T-cell (primary cell): ENCODE measurements around the gene ZFR. TPM values are rescaled to one million over a fixed set of nuclear protein-coding genes. Genes with fewer than 3 reads are reported as not detected.
A peak's percentile ranks its signal among the peaks of the same experiment; 100 is the strongest.

Experiments used
- ATAC-seq, 4 experiments: fragments of 200-7000 bp in 3 of 4; fragments of 150-1000 bp in 1 of 4; cut with Tn5 transposase; replicated peaks in 1 of 4; 1 replicate in 3 of 4; 2 replicates in 1 of 4; pipeline ENCODE4 v1.10.0; 2021; ENCODE audit warnings: moderate library complexity in 3 of 4, mild to moderate bottlenecking in 2 of 4, moderate number of reproducible peaks in 1 of 4
- CTCF ChIA-PET, 2 donors: fragments of 300-600 bp; sonication (Branson Sonifier 250); formaldehyde crosslinking; loops; one replicate each; lab custom pipeline; 2022; ENCODE audit warnings: antibody characterized with exemption in 2 of 2; lab: Charles Lee
- POLR2A ChIA-PET, 2 donors: fragments of 300-600 bp; sonication (Branson Sonifier 250); formaldehyde crosslinking; loops; one replicate each; lab custom pipeline; 2022; ENCODE audit warnings: antibody characterized with exemption in 2 of 2; lab: Charles Lee
- DNase-seq, 35 experiments: peaks; one replicate each; pipeline versions ENCODE4 v3.0.0 to v3.0.0-alpha.2; 2013 to 2023
- H3K27ac ChIP-seq: one replicate; pipeline ENCODE4 v1.5.1; 2013; ENCODE audit warnings: low read length
- H3K27me3 ChIP-seq, 2 experiments: replicated peaks in 1 of 2; 1 replicate in 1 of 2; 2 replicates in 1 of 2; pipeline versions ENCODE4 v1.6.1 to v1.7.0; 2013; ENCODE audit warnings: low read length in 1 of 2, mixed read lengths in 1 of 2; ENCODE audit not compliant: control insufficient read depth in 2 of 2, insufficient read depth in 2 of 2; ENCODE audit errors: extremely low read depth in 1 of 2
- H3K36me3 ChIP-seq, 2 donors: 1 replicate in 1 of 2; 2 replicates in 1 of 2; pipeline versions ENCODE4 v1.6.1 to v1.7.0; 2013; ENCODE audit warnings: low read length in 1 of 2; ENCODE audit not compliant: control insufficient read depth in 2 of 2, insufficient read depth in 1 of 2; ENCODE audit errors: extremely low read depth in 1 of 2
- H3K4me1 ChIP-seq, 2 experiments: 1 replicate in 1 of 2; 2 replicates in 1 of 2; pipeline versions ENCODE4 v1.6.1 to v1.7.0; 2013; ENCODE audit warnings: low read length in 2 of 2, mixed read lengths in 1 of 2; ENCODE audit not compliant: insufficient read depth in 2 of 2, control insufficient read depth in 1 of 2; ENCODE audit errors: extremely low read depth in 1 of 2
- H3K4me3 ChIP-seq, 2 donors: 1 replicate in 1 of 2; 2 replicates in 1 of 2; pipeline versions ENCODE4 v1.5.1 to v1.7.0; 2013; ENCODE audit warnings: mild to moderate bottlenecking in 2 of 2, low read length in 1 of 2, moderate library complexity in 1 of 2; ENCODE audit not compliant: control insufficient read depth in 1 of 2; ENCODE audit errors: extremely low read depth in 1 of 2
- H3K9me3 ChIP-seq: 2 replicates; pipeline ENCODE4 v1.7.0; 2013
- H3K27ac Mint-ChIP-seq, 2 donors: one replicate each; pipeline ENCODE4 v1.8.0; 2020 to 2021; ENCODE audit warnings: mild to moderate bottlenecking in 2 of 2, mixed read lengths in 2 of 2
- H3K27me3 Mint-ChIP-seq, 2 donors: one replicate each; pipeline ENCODE4 v1.8.0; 2021 to 2022; ENCODE audit warnings: mixed read lengths in 2 of 2
- H3K36me3 Mint-ChIP-seq: one replicate; pipeline ENCODE4 v1.8.0; 2021; ENCODE audit warnings: mixed read lengths
- H3K4me1 Mint-ChIP-seq, 3 donors: one replicate each; pipeline ENCODE4 v1.8.0; 2020 to 2022; ENCODE audit warnings: mixed read lengths in 3 of 3, mild to moderate bottlenecking in 1 of 3
- H3K4me3 Mint-ChIP-seq, 3 donors: one replicate each; pipeline ENCODE4 v1.8.0; 2020 to 2022; ENCODE audit warnings: mild to moderate bottlenecking in 3 of 3, mixed read lengths in 3 of 3, moderate library complexity in 3 of 3
- H3K9me3 Mint-ChIP-seq, 3 donors: one replicate each; pipeline ENCODE4 v1.8.0; 2020 to 2022; ENCODE audit warnings: mixed read lengths in 3 of 3
- WGBS: methylation state at CpG from one replicate; pipeline ENCODE4 v1.1.5; 2013; ENCODE audit warnings: missing lambda C conversion rate; ENCODE audit not compliant: insufficient coverage; 5-methylcytosine and 5-hydroxymethylcytosine counted together
- total RNA-seq, 35 experiments: library from RNA in 6 of 35; stranded (reverse) in 6 of 35; fragments of 120-200 nt in 1 of 35; gene quantifications; one replicate each; pipeline versions ENCODE4 v1.2.1 to v1.2.4 and lab custom pipeline; 2013 to 2026

ZFR gene
- total RNA-seq, result 10 to 100 TPM; 50.1 to 55.9 (median 54.2) TPM
- 54.7 TPM for total RNA-seq (2013)
- total RNA-seq (lab: John Stamatoyannopoulos, UW), result 115 to 295 (median 185) reads per million in 29 experiments

DNA sequence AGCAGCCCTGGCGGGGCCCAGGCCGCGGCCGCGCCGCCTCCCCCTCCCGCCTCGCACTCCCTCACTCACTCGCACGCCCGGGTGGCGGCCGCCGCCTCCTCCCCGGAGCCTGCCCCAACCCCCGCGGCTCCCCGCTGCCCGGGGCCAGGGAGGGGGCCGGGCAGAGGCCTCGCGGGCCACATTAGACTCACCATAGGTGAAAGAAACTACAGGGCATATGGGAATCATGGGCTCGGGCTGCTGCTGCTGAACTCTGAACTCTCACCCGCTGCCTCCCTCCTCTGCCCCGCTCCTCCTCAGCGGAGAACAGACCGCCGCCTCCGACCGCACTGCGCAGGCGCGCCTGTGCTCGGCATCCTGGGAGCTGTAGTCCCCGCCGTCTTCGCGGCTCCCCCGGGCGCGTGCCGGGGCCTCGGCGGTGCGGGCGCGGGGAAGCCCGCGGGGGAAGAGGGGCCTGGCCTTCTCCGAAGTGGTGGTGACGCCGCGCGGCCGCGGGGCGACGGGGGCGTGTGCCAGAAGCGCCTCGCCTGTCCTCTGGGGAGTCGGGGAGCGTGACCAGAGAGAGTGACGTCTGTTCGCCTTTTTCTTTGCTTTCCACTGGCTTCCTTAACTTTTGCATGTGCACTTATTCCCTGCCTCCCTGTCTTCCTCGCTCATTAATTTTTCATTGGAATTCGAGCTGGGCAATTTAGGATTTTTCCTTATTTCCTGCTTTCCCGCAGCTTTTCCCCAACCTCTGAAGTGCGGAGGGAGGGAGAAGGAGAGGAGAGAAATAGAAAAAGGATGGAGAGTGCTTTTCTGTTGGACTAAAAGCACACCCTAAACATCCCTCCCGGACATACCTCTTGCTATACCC is at the start of gene ZFR:
Gene ZFR (minus strand): TSS at position 310 of the 856 bp plus-strand sequence. CDS start 82 bp downstream, at position 228.
- Mint-ChIP-seq H3K4me3 (peak within 1 kb of the TSS; percentile 92 to 95 (median 94)), H3K9me3 (no peaks in the 10 kb centered on the region), H3K27ac (peak within 1 kb of the TSS; percentile 88 to 95), H3K4me1 (peaks cover 33 to 44% (median 37%) of the 10 kb centered on the region in 3 donors), H3K27me3 (no peaks in the 10 kb centered on the region), H3K36me3 (peaks cover 3% of the 10 kb centered on the region)
- WGBS, result 0% methylated on average over 49 of the region's 70 CpGs
- peak within 1 kb of the TSS; percentile 89 to 91 for H3K4me3 ChIP-seq
- POLR2A ChIA-PET, result interaction anchor here (0.6 to 1.1 kb wide), 4 partner anchors 10 to 280 kb away, joined by 3 to 5 read pairs (median 4); no protein-coding TSS in a partner anchor
- H3K9me3 ChIP-seq, result no peaks in the 10 kb centered on the region
- peaks cover 12 to 25% of the 10 kb centered on the region in 2 experiments for H3K4me1 ChIP-seq
- H3K36me3 ChIP-seq, result peaks cover 0 to 3% of the 10 kb centered on the region in 2 donors
- CTCF ChIA-PET, result interaction anchor here (0.6 to 1.0 kb wide), 2 partner anchors 45 to 146 kb away, joined by 7 to 9 read pairs; no protein-coding TSS in a partner anchor
- H3K27ac ChIP-seq, result peak within 1 kb of the TSS; percentile 90
- no peaks in the 10 kb centered on the region for H3K27me3 ChIP-seq
- peak; percentile 79 to 96 (median 90) for DNase-seq
- peak; percentile 93 to 95 (median 94) for ATAC-seq

DNA sequence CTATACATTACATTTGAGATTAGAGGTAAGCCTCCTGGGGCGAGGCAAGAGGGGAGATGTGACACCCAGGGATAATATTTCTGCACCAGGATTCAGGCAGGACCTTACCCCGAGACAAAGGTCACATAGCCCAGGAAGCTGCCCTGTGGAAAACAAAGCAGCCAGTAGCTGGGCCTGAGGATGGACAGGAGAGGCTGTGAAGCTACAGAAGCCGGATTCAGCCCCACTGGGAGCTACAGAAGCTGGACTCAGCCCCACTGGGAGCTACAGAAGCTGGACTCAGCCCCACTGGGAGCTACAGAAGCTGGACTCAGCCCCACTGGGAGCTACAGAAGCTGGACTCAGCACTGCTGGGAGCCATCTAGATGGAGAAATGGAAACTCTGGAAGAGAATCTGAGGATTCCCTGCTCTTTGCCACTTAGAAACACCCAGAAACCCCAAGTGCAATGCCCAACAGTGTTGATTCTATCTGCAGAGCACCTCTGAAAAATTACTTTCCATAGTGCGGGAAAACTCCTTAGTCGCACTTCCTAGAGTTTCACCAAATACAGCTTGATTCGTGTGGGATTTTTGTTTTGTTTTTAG is 46.5 kb upstream of the ZFR start:
- no peaks in the 10 kb centered on the region for H3K27me3 ChIP-seq
- H3K4me3 Mint-ChIP-seq, result no peak overlapping the region
- H3K9me3 ChIP-seq, result no peaks in the 10 kb centered on the region
- CTCF ChIA-PET, result interaction anchor here (0.7 to 6.9 kb wide), 10 partner anchors 8 to 122 kb away, joined by 3 to 187 read pairs (median 6); partner anchors contain the start of gene SUB1 (in 2 of the 2)
- H3K27me3 Mint-ChIP-seq, result no peaks in the 10 kb centered on the region
- no peaks in the 10 kb centered on the region for H3K36me3 Mint-ChIP-seq
- H3K36me3 ChIP-seq, result no peaks in the 10 kb centered on the region
- H3K4me3 ChIP-seq, result no peak overlapping the region
- DNase-seq, result no peak
- 92% methylated on average over 3 of the region's 6 CpGs for WGBS
- no peaks in the 10 kb centered on the region for H3K9me3 Mint-ChIP-seq
- peaks cover 0 to 4% of the 10 kb centered on the region in 2 experiments for H3K4me1 ChIP-seq
- no peak for ATAC-seq
- H3K27ac ChIP-seq, result no peak overlapping the region
- POLR2A ChIA-PET, result interaction anchor here (0.8 to 1.5 kb wide), 3 partner anchors 99 to 100 kb away, joined by 3 to 7 read pairs (median 6); no protein-coding TSS in a partner anchor
- H3K4me1 Mint-ChIP-seq, result peaks cover 0 to 6% (median 0%) of the 10 kb centered on the region in 3 donors
- H3K27ac Mint-ChIP-seq, result no peak overlapping the region

DNA sequence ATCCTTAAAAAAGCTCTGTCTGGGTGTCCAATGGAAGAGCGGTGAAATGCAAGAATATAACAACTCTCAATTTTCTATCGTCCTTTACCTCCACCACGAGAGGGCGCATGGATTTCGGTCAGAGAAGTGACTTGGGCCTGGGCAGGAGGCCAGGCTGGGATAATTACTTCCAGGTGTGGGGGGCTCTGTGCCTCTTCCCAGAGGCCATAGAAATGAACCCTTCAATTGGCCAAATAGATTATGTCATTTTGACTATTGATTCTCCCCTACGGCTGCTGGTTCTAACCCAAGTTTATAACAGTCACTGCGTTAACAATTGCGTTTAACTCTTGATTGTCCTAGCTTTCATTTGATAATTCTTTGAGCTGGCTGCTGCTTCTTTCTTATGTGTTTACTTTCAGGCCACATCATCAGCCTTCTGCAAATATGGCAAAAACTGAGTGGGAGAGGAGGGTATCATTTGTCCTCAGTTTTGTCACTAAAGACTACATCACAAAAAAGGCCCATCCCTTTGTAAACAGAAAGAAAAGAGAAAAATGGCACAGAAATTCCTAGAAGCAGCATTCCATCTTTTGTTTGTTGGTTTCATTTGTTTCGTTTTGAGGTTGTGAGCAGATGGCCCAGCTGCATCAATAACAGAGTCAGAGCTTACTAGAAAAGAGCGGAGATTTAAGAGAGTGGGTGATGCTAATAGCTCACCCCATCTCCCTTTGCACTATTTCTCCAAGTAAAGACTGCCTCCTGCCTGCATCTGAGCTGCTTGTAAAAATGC is 45.4 kb upstream of the ZFR start:
- H3K27ac ChIP-seq, result no peak overlapping the region
- CTCF ChIA-PET, result interaction anchor here (0.6 to 6.9 kb wide), 24 partner anchors 9 to 161 kb away, joined by 3 to 187 read pairs (median 4); partner anchors contain the start of gene SUB1 (in 2 of the 2)
- POLR2A ChIA-PET, result interaction anchor here (0.6 to 1.6 kb wide), 7 partner anchors 38 to 269 kb away, joined by 3 to 7 read pairs (median 6); no protein-coding TSS in a partner anchor

DNA sequence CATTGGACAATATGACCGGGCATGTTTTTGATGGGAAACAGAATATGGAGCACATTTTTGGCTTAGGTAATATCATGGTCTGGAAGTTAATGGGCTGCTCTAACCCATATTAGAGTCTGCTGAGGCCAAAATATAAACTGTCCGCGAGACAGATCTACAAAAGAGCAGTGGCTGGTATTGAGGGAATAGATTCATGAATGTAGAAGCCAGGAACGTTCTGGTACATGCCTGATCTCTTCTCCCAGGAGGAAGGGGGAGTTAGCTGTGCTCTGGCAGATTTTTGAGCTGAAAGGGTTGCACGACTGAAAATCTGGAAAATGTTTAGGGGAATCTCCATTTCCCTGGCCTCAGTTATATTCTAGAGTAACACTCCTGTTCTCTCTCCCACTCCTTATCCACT is 42.9 kb upstream of the ZFR start:
- no peaks in the 10 kb centered on the region for H3K36me3 Mint-ChIP-seq
- Histone ChIP-seq H3K27ac (no peak overlapping the region), H3K9me3 (no peaks in the 10 kb centered on the region), H3K36me3 (no peaks in the 10 kb centered on the region), H3K4me1 (peaks cover 0 to 4% of the 10 kb centered on the region in 2 experiments), H3K4me3 (no peak overlapping the region), H3K27me3 (no peaks in the 10 kb centered on the region)
- H3K27ac Mint-ChIP-seq, result no peak overlapping the region
- DNase-seq (no peak), ATAC-seq (no peak)
- no peaks in the 10 kb centered on the region for H3K27me3 Mint-ChIP-seq
- ChIA-PET CTCF (interaction anchor here (1.3 to 6.9 kb wide), 4 partner anchors 103 to 125 kb away, joined by 4 to 187 read pairs (median 58); no protein-coding TSS in a partner anchor), POLR2A (interaction anchor here in 1 of 2 donors (1.3 kb wide), 1 partner anchor 103 kb away, joined by 8 read pairs; no protein-coding TSS in a partner anchor)
- H3K9me3 Mint-ChIP-seq, result no peaks in the 10 kb centered on the region
- peaks cover 0 to 6% (median 0%) of the 10 kb centered on the region in 3 donors for H3K4me1 Mint-ChIP-seq
- no peak overlapping the region for H3K4me3 Mint-ChIP-seq
- 100% methylated on average over 3 of the region's 5 CpGs for WGBS

More for the DNA sequence above, 45.4 kb upstream of the ZFR start:
- DNase-seq (peak; percentile 20 to 82 (median 58)), ATAC-seq (peak in 2 of 4 experiments; percentile 53 to 63)
- Histone ChIP-seq H3K9me3 (no peaks in the 10 kb centered on the region), H3K27me3 (no peaks in the 10 kb centered on the region), H3K4me3 (no peak overlapping the region), H3K36me3 (no peaks in the 10 kb centered on the region), H3K4me1 (peaks cover 0 to 4% of the 10 kb centered on the region in 2 experiments)
- no peak overlapping the region for H3K4me3 Mint-ChIP-seq
- H3K4me1 Mint-ChIP-seq, result peaks cover 0 to 6% (median 0%) of the 10 kb centered on the region in 3 donors
- H3K36me3 Mint-ChIP-seq, result no peaks in the 10 kb centered on the region
- WGBS, result 25% methylated on average over 6 of the region's 10 CpGs
- H3K27me3 Mint-ChIP-seq, result no peaks in the 10 kb centered on the region
- H3K9me3 Mint-ChIP-seq, result no peaks in the 10 kb centered on the region
- H3K27ac Mint-ChIP-seq, result no peak overlapping the region

DNA sequence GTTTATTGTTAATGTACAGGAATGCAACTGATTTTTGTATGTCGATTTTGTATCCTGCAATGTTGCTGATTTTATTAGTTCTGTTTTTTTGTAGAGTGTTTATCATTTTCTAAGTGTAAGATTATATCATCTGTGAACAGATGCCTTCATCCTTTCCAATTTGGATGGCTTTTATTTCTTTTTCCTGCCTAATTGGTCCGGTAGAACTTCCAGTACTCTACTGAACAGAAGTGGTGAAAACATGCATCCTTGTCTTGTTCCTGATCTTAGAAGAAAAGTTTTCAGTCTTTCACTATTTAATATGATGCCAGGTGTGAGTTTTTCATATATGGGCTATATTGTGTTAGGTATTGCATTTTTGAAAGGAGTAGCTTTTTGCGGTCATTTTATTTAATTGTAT is 42.5 kb upstream of the ZFR start:
- no peak overlapping the region for H3K4me3 Mint-ChIP-seq
- H3K27ac ChIP-seq, result no peak overlapping the region
- H3K36me3 ChIP-seq, result no peaks in the 10 kb centered on the region
- H3K9me3 Mint-ChIP-seq, result no peaks in the 10 kb centered on the region
- DNase-seq, result no peak
- H3K9me3 ChIP-seq, result no peaks in the 10 kb centered on the region
- 100% methylated on average over 1 of the region's 3 CpGs for WGBS
- H3K4me3 ChIP-seq, result no peak overlapping the region
- H3K27me3 Mint-ChIP-seq, result no peaks in the 10 kb centered on the region
- peaks cover 0 to 4% of the 10 kb centered on the region in 2 experiments for H3K4me1 ChIP-seq
- ATAC-seq, result no peak
- POLR2A ChIA-PET, result no interaction called here
- H3K27ac Mint-ChIP-seq, result no peak overlapping the region
- CTCF ChIA-PET, result interaction anchor here (0.6 to 6.9 kb wide), 3 partner anchors 12 to 103 kb away, joined by 6 to 187 read pairs (median 88); no protein-coding TSS in a partner anchor
- peaks cover 0 to 6% (median 0%) of the 10 kb centered on the region in 3 donors for H3K4me1 Mint-ChIP-seq
- no peaks in the 10 kb centered on the region for H3K36me3 Mint-ChIP-seq
- H3K27me3 ChIP-seq, result no peaks in the 10 kb centered on the region
